Neuron (in vitro differentiated cells): ENCODE results near the gene A3GALT2.
A peak's percentile ranks its signal among the peaks of the same experiment; 100 is the strongest.

ENCODE experiments used
- H2AFZ ChIP-seq: one replicate; pipeline ENCODE4 v1.6.1; 2013; ENCODE audit warnings: low read depth, mild to moderate bottlenecking, inconsistent platforms, low read length, moderate library complexity
- H3K27me3 ChIP-seq: one replicate; pipeline ENCODE4 v1.6.1; 2013; ENCODE audit warnings: low read length; ENCODE audit not compliant: insufficient read depth
- H3K36me3 ChIP-seq: one replicate; pipeline ENCODE4 v1.6.1; 2013; ENCODE audit warnings: low read length; ENCODE audit not compliant: insufficient read depth
- H3K4me1 ChIP-seq: one replicate; pipeline ENCODE4 v1.6.1; 2013; ENCODE audit warnings: low read length; ENCODE audit not compliant: insufficient read depth
- H3K4me3 ChIP-seq: 2 replicates; pipeline ENCODE4 v1.5.1; 2013; ENCODE audit warnings: mild to moderate bottlenecking, low read length, moderate library complexity
- H3K9me3 ChIP-seq: one replicate; pipeline ENCODE4 v1.6.1; 2013; ENCODE audit warnings: low read length

A3GALT2 gene

DNA sequence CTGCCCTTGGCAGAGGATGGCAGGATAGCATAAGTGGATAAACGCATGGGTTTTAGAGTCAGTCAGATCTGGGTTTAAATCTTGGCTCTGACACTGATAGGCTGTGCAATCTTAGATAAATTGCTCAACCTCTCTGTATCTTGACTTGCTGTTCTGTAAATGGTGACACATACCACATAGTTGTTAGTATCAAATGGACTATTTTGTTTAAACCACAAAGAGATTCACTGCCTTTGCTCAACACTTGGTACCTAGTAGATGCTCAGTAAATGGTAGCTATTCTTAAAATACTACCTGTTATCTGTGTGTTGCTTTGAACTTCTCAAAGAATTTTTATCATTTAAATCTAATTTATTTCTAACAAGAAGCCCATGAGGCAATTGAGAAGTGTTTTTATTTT, 39.5 kb upstream of the A3GALT2 start:
- H2AFZ ChIP-seq: no peak overlapping the region
- H3K4me1 ChIP-seq: peaks cover 55% of the 10 kb centered on the region

GRCh38 chr1:33359931-33360330, 39.0 kb upstream of the A3GALT2 start:
- H3K4me1 ChIP-seq: peaks cover 51% of the 10 kb centered on the region
- no peaks in the 10 kb centered on the region for H3K36me3 ChIP-seq

More for the DNA sequence above, 39.5 kb upstream of the A3GALT2 start:
- Histone ChIP-seq H3K9me3 (no peaks in the 10 kb centered on the region), H3K4me3 (no peak overlapping the region), H3K27me3 (no peaks in the 10 kb centered on the region), H3K36me3 (no peaks in the 10 kb centered on the region)

DNA sequence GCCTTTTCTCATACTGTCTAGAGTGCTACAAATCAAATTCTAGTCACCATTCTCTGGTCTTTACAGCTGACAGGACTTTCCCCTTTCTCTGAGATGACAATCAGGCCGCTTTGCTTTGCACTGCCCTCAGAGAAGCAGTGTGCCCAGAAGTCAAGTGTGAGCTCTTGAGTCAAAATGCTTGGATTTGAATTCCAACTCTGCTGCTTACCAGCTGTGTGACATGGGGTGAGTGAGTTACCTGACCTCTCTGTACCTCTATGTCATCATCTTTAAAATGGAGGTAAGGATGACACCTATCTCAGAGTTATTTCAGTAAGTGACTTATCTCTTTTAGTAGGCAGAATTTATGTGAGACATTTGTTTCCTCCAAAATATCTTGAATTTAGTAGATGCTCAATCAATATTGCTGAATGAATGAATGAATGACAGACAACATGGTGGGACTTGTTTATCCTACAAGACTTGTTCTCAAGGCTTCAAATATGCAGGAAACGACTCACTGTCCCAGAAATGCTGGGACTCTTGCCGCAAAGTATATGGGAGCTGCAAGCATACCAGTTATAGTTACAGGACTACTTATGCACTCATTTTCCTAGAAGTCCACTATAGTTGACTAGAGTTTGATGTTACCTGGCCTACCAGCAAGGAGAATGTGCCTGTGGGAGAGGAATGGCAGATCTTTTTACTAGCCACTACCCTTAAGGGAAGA, 38.1 kb upstream of the A3GALT2 start:
- Histone ChIP-seq H3K9me3 (no peaks in the 10 kb centered on the region), H3K36me3 (peaks cover 3% of the 10 kb centered on the region), H3K27me3 (no peaks in the 10 kb centered on the region), H2AFZ (no peak overlapping the region), H3K4me3 (no peak overlapping the region), H3K4me1 (peaks cover 41% of the 10 kb centered on the region)

More at GRCh38 chr1:33359931-33360330, 39.0 kb upstream of the A3GALT2 start:
- Histone ChIP-seq H3K27me3 (no peaks in the 10 kb centered on the region), H3K9me3 (no peaks in the 10 kb centered on the region), H2AFZ (no peak overlapping the region), H3K4me3 (no peak overlapping the region)

- Histone ChIP-seq H2AFZ (no peak overlapping the region), H3K4me3 (no peak overlapping the region), H3K36me3 (peaks cover 3% of the 10 kb centered on the region), H3K27me3 (no peaks in the 10 kb centered on the region), H3K4me1 (peaks cover 39% of the 10 kb centered on the region), H3K9me3 (no peaks in the 10 kb centered on the region)
Observed at GRCh38 chr1:33358114-33358794, 37.4 kb upstream of the A3GALT2 start.

- Histone ChIP-seq H2AFZ (no peak overlapping the region), H3K27me3 (no peaks in the 10 kb centered on the region), H3K9me3 (no peaks in the 10 kb centered on the region), H3K36me3 (peaks cover 3% of the 10 kb centered on the region), H3K4me1 (peaks cover 27% of the 10 kb centered on the region), H3K4me3 (no peak overlapping the region)
Observed at GRCh38 chr1:33357099-33357498, 36.2 kb upstream of the A3GALT2 start.

DNA sequence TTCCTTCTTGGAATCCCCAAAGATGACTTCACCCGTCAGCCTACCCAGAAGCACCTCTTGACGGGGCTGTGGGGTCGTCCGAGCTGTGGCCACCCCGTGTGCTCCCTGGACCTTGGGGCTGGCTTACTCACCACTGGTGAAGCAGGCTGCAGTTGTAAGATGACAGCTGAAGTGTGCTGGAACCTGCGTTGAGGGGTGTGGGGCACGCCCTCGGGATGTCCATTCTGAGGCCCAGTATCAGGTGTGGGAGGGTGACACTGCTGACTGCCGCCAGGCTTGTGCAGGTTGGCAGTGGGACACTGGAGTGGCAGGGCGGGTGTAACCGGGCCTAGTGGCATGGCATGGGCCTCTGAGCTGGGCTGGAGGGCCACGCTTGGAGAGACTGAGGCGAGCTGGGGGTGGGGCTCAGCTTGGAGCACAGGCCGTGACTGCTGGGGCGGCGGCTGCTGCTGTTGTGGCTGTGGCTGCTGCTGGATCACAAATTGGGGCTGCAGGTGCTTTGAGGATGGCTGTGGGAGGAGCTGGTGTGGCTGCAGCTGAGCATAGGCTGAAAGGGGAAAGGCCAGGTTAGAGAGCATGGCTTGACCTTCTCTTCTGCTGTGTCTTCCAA, 33.9 kb upstream of the A3GALT2 start:
- H3K36me3 ChIP-seq: peaks cover 3% of the 10 kb centered on the region
- no peaks in the 10 kb centered on the region for H3K9me3 ChIP-seq
- no peak overlapping the region for H3K4me3 ChIP-seq
- peaks cover 27% of the 10 kb centered on the region for H3K4me1 ChIP-seq
- no peaks in the 10 kb centered on the region for H3K27me3 ChIP-seq
- no peak overlapping the region for H2AFZ ChIP-seq

DNA sequence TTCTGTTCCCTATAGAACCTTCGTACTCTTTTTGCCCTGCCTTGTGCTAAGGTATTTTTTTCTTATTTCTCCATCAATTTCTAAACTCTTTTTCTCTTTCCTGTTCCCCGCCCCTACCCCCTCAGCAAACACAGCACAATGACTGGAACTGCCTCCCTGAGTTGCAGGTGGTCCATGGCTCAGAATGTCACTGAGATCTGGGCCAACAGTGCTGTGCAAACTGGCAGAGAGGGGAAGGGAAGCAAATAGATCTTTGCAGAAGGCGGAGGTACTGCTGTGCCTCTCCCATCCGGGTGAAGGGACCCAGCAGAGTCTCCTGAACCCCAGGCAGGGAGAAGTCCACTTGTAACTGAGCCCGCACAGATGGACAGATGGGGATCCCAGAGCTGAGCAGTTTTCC, 32.6 kb upstream of the A3GALT2 start:
- Histone ChIP-seq H3K4me1 (peaks cover 26% of the 10 kb centered on the region), H2AFZ (no peak overlapping the region), H3K36me3 (peaks cover 3% of the 10 kb centered on the region), H3K27me3 (no peaks in the 10 kb centered on the region), H3K9me3 (no peaks in the 10 kb centered on the region), H3K4me3 (no peak overlapping the region)

- Histone ChIP-seq H3K27me3 (no peaks in the 10 kb centered on the region), H3K9me3 (no peaks in the 10 kb centered on the region), H3K36me3 (peaks cover 12% of the 10 kb centered on the region), H2AFZ (no peak overlapping the region), H3K4me3 (no peak overlapping the region), H3K4me1 (peaks cover 41% of the 10 kb centered on the region)
Observed at GRCh38 chr1:33351281-33351660, 30.4 kb upstream of the A3GALT2 start.

- Histone ChIP-seq H3K4me3 (peak overlapping the region; percentile 89), H3K27me3 (no peaks in the 10 kb centered on the region), H3K36me3 (peaks cover 15% of the 10 kb centered on the region), H3K9me3 (no peaks in the 10 kb centered on the region), H3K4me1 (peaks cover 43% of the 10 kb centered on the region), H2AFZ (no peak overlapping the region)
Observed at GRCh38 chr1:33350611-33351280, 29.8 kb upstream of the A3GALT2 start.

DNA sequence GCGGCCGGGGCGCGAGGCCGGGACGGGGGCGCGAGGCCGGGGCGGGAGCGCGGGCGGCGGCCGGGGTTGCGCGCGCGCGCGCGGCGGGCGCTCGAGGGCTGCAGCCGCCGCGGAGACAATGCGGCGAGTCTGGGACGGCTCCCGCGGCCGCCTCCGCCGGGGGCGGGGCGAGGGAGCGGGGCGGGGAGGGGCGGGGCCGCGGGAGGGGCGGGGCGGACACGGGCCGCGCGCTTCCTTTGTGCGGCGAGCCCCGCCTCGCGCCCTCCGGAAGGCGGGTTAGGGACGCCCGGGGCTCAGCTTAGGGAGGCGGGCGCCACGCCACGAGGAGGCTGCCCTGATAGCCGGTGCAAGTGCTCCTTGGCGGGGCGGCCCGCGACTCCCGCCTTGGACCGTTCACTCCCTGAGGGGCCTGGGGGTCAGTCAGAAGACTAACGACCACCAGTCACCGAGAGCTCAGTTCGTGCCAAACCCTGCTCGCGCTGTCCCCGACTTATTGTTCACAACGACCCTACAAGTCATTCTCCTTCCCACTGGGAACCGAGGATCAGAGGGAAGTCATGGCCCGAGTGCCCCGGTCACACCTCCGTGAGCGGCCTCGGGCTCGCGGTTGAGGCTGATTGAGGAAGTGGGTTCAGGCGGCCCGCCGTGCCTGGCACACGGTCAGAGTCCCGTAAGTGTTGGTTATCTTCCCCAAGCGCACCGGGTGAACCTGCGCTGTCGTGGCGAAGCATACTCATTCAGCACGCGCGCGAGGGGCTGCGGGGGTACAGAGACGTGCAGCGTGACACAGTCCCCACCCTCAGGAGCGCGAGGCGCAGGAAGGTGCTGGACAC, 29.1 kb upstream of the A3GALT2 start:
- peaks cover 49% of the 10 kb centered on the region for H3K4me1 ChIP-seq

DNA sequence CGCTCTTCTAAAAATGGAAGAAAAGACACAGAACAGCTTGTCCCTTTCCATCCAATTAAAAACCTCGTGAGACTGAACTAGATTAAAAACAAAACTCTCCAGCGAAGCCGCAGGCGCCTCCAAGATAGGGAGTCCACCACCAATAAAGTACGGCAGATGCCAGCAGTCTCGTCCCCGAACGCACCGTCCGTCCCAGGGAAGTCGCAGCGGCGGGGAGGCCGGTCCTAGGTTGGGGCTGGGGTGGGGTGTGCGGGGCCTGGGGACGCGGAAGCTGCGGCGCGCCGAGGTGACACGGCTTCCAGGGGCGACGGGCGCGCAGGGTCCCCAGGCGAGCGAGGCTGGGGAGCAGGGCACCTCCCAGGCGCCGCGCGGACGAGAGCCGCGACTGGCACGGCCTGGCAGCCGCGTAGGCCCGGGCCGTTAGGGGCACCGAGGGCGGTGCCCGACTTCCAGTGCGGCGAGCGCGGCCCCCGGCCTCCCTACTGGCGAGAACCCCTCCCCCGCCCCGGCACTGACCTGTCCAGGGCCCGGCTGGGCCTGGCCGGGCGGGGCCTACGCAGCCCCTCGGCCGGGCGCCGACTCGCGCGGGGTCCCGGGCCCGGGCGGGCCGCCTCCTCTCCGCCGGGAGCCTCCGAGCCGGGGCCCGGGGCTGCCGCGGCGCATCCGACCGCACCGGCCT, 28.3 kb upstream of the A3GALT2 start:
- H3K4me3 ChIP-seq: peak overlapping the region; percentile 85
- no peak overlapping the region for H2AFZ ChIP-seq
- H3K27me3 ChIP-seq: no peaks in the 10 kb centered on the region
- H3K36me3 ChIP-seq: peaks cover 21% of the 10 kb centered on the region
- peaks cover 50% of the 10 kb centered on the region for H3K4me1 ChIP-seq
- H3K9me3 ChIP-seq: no peaks in the 10 kb centered on the region

More for the DNA sequence above, 29.1 kb upstream of the A3GALT2 start:
- no peaks in the 10 kb centered on the region for H3K9me3 ChIP-seq
- H2AFZ ChIP-seq: peak overlapping the region; percentile 72
- H3K36me3 ChIP-seq: peaks cover 21% of the 10 kb centered on the region
- H3K4me3 ChIP-seq: peak overlapping the region; percentile 89
- H3K27me3 ChIP-seq: no peaks in the 10 kb centered on the region

- Histone ChIP-seq H3K4me3 (peak overlapping the region; percentile 85), H3K27me3 (no peaks in the 10 kb centered on the region), H3K36me3 (peaks cover 25% of the 10 kb centered on the region), H3K9me3 (no peaks in the 10 kb centered on the region), H2AFZ (no peak overlapping the region), H3K4me1 (peaks cover 52% of the 10 kb centered on the region)
Observed at GRCh38 chr1:33348676-33349080, 27.8 kb upstream of the A3GALT2 start.
